ENCODE results near the gene PIK3R1. TPM values are rescaled to one million over a fixed set of nuclear protein-coding genes. Genes with fewer than 3 reads are reported as not detected.

PIK3R1 gene
- total and polyA plus RNA-seq, 2 of the 4 experiments (the other 2 are of a cell fraction), result 2.4 to 9.3 TPM

DNA sequence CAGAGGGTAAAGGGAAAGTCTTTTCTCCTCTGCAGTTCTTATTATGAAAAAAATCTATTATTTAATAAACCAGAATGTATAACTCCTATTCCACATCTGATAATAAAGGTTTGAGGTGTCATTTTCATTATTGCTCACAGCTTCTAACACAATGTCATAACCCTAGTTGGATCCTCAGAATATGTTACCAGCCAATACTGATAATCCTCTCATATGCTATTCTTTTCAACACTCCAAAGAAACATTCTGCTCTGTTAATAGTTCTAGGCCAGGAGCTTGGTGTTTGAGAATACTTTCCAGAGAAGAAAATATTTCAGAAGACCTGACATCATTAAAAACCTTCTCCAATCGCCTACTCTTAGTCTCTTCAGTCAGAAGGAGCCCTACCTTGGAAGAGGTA lies 127.1 kb downstream of the PIK3R1 start:
- intact Hi-C loops (cut with micrococcal nuclease), result no loop called here
- CTCF ChIA-PET, result no interaction called here

More for the DNA sequence above, 127.1 kb downstream of the PIK3R1 start:
- no peak overlapping the region for H4K91ac ChIP-seq (ENCODE audit: insufficient read depth, low read depth, low read length)
- H2BK15ac ChIP-seq (ENCODE audit: low read depth, low read length), result no peak overlapping the region
- H2AFZ ChIP-seq (replicated peaks; ENCODE audit: low read length, poor library complexity), result no peak overlapping the region
- no peak overlapping the region for H3K4me2 ChIP-seq (ENCODE audit: low read depth, low read length)
- DNase-seq, result no peak
- no peaks in the 10 kb centered on the region; the same call in 1 of the 2 replicates for H3K27me3 ChIP-seq (ENCODE audit: control insufficient read depth, insufficient read depth, low read length)
- H4K8ac ChIP-seq (ENCODE audit: low read depth in 2 of 2, low read length in 2 of 2), result no peak overlapping the region
- 0 out of 2 replicates have a peak, but pooled peaks cover 3% of the 10 kb centered on the region for H3K9me1 ChIP-seq (ENCODE audit: insufficient read depth, low read length)
- no peak overlapping the region for H2AK5ac ChIP-seq (ENCODE audit: low read depth, low read length)
- BruUV-seq (replicated peaks), result no TSS peak
- H3K4me3 ChIP-seq (ENCODE audit: insufficient read depth, low read depth, low read length), result no peak overlapping the region
- dilution Hi-C loops (cut with HindIII; ENCODE audit: low sequenced_read_pairs, unreplicated experiment) (no loop called here), in situ Hi-C loops (cut with MboI; ENCODE audit: low sequenced_read_pairs) (no loop called here)
- H4K5ac ChIP-seq (ENCODE audit: low read depth, low read length), result no peak overlapping the region
- no peaks in the 10 kb centered on the region for H3K9me3 ChIP-seq (ENCODE audit: control insufficient read depth, insufficient read depth, low read length)
- H4K20me1 ChIP-seq (ENCODE audit: insufficient read depth, low read length), result no peaks in the 10 kb centered on the region
- no peak overlapping the region for H3K4ac ChIP-seq (ENCODE audit: low read depth, low read length)
- no peak overlapping the region for H2AK9ac ChIP-seq (replicated peaks; ENCODE audit: low read depth, low read length, poor library complexity)
- no peak overlapping the region for H3K18ac ChIP-seq (ENCODE audit: low read depth, low read length)
- TF ChIP-seq, protein P1, sequence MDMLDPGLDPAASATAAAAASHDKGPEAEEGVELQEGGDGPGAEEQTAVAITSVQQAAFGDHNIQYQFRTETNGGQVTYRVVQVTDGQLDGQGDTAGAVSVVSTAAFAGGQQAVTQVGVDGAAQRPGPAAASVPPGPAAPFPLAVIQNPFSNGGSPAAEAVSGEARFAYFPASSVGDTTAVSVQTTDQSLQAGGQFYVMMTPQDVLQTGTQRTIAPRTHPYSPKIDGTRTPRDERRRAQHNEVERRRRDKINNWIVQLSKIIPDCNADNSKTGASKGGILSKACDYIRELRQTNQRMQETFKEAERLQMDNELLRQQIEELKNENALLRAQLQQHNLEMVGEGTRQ (IDR thresholded peaks at IDR 0.05; ENCODE audit: low read depth, low read length), result no peak
- no peak for TF ChIP-seq SMC3 (IDR thresholded peaks at IDR 0.05; ENCODE audit: low read depth, low read length)
- no peak for TF ChIP-seq MXI1 (IDR thresholded peaks at IDR 0.05; ENCODE audit: borderline replicate concordance, low read depth, low read length)
- TF ChIP-seq RCOR1 (IDR thresholded peaks at IDR 0.05; ENCODE audit: insufficient replicate concordance, low read length), result no peak
- TF ChIP-seq, protein P2, sequence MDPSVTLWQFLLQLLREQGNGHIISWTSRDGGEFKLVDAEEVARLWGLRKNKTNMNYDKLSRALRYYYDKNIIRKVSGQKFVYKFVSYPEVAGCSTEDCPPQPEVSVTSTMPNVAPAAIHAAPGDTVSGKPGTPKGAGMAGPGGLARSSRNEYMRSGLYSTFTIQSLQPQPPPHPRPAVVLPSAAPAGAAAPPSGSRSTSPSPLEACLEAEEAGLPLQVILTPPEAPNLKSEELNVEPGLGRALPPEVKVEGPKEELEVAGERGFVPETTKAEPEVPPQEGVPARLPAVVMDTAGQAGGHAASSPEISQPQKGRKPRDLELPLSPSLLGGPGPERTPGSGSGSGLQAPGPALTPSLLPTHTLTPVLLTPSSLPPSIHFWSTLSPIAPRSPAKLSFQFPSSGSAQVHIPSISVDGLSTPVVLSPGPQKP (IDR thresholded peaks at IDR 0.05; ENCODE audit: borderline replicate concordance, low read depth, low read length), result no peak
- POLR2A ChIA-PET (ENCODE audit: unreplicated experiment), result interaction anchor here (0.6 kb wide), 1 partner anchor 114 kb away, joined by 3 read pairs; no protein-coding TSS in a partner anchor
- no CpG with 5 or more reads among the region's 1 CpG for WGBS, 2 experiments (ENCODE audit: extremely low coverage in 2 of 2, insufficient read length in 1 of 2)
- H2BK20ac ChIP-seq (ENCODE audit: low read depth, low read length), result no peak overlapping the region
- H3K36me3 ChIP-seq (ENCODE audit: control insufficient read depth, insufficient read depth, low read length), result no peaks in the 10 kb centered on the region
- H2BK5ac ChIP-seq (ENCODE audit: low read depth, low read length, poor library complexity, severe bottlenecking), result no peak overlapping the region
- H3K27ac ChIP-seq (ENCODE audit: insufficient read depth, low read length), result no peak overlapping the region
- H3K9ac ChIP-seq (ENCODE audit: low read depth, low read length), result no peak overlapping the region
- H3K79me1 ChIP-seq (ENCODE audit: low read depth in 1 of 2, low read length in 2 of 2), result no peaks in the 10 kb centered on the region
- no peak overlapping the region for H3K23ac ChIP-seq (ENCODE audit: low read depth, low read length)
- ATAC-seq (ENCODE audit: low read depth), result no peak
- no peak overlapping the region for H3K14ac ChIP-seq (replicated peaks; ENCODE audit: low read depth, low read length)
- no peak overlapping the region for H3K56ac ChIP-seq (ENCODE audit: extremely low read depth, insufficient read depth, low read length)
- H3K4me1 ChIP-seq (ENCODE audit: control insufficient read depth, insufficient read depth, low read length), result peaks cover 1% of the 10 kb centered on the region; the same call in 1 of the 2 replicates
- H2BK120ac ChIP-seq (ENCODE audit: low read depth, low read length), result no peak overlapping the region
